GM19099 (cell line): Measurements from ENCODE around the gene LRRC25.

Source experiments
- POLR2A ChIP-seq: IDR thresholded peaks from 3 replicates; pipeline ENCODE4 v1.6.1; 2011; ENCODE audit warnings: low read depth; ENCODE audit not compliant: insufficient read length; ENCODE audit errors: extremely low read depth

The LRRC25 gene

DNA sequence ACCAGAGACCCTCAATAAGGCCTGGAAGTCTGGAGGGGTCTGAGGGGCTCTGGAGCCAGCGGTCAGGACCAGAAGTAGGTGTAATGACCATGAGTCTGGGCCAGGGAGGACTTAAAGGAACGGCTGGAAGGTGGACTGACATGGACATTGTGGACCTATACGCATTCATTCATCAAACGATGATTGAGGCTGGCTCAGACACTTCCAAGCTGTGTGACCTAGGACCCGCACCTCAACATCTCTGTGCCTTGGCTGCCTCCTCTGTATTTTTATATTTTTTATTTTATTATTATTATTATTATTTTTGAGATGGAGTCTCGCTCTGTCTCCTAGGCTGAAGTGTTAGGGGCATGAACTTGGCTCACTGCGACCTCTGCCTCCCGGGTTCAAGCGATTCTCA is 9.3 kb upstream of the LRRC25 start:
- no peak for TF ChIP-seq POLR2A

DNA sequence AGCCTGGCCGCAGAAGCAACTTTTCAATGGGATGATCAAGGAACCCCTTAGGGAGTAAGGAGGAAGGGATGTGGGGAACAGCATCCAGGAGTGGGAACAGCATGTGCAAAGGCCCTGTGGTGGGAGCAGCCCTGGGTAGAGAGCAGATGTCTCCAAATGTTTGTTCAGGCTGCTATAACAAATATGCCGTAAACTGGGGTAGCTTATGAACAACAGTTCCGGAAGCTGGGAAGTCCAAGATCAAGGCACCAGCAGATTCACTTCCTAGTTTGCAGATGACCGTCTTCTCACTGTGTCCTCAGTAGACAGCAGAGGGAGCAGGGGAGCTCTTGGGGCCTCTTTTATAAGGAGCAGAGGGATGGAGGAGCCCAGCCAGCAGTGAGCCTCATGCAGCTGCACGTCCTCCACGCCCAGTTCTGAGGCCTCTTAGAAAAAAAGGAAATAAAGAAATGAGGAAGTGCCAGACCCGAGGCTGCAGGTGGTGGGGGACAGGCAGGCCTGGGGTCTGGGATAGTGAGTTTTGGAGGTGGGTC is 4.2 kb upstream of the LRRC25 start:
- no peak for TF ChIP-seq POLR2A

DNA sequence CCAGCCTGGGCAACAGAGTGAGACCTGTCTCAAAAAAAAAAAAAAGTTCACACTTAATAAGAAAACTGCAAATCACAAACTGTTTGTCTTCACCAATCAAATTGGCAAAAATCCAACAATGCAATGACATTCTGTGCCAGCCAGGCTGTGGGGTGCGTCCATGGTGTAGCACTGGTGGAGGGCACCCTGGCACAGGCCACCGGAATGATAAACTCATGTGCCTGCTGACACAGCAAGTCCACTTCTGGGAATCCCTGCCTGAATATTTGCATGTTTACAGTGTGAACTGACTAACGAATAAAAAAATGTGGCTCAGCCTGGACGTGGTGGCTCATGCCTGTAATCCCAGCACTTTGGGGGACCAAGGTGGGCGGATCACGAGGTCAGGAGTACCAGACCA is 1.6 kb upstream of the LRRC25 start:
- no peak for TF ChIP-seq POLR2A

DNA sequence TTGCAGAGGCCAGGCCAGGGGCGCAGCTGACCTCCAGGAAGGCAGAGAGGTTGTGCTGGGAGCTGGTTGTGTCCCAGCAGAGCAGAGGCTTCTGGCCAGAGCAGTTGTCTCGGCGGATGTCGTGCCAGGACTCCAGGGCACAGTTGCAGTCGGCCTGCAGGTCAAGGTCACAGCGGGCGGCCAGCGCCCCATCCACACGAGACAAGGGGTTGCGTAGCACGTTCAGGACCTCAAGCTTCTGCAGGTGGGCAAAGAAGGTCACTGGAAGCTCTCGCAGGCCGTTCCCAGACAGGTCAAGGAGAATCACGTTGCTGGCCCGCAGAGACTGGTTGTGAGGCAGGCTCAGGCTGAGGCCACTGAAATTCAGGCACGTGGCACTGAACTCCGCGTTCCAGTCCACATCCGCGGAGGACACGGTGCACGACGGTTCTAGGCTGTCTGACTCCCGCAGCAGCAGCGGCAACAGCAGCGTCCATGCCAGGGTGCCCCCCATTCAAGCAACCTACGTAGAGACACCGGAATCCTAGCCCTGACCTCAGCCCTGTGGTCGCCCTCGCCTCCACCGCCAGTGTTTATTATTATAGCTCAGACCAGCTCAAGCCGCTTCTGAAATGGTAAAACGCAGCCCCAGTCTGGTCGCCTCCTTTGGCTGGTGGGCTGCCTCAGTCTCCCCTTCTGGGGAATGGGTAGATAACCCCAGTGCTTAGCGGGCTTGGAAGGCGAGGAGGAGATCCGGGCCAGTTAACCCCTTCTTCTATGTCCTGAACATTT is 766 bp downstream of the LRRC25 start:
- TF ChIP-seq POLR2A = no peak

DNA sequence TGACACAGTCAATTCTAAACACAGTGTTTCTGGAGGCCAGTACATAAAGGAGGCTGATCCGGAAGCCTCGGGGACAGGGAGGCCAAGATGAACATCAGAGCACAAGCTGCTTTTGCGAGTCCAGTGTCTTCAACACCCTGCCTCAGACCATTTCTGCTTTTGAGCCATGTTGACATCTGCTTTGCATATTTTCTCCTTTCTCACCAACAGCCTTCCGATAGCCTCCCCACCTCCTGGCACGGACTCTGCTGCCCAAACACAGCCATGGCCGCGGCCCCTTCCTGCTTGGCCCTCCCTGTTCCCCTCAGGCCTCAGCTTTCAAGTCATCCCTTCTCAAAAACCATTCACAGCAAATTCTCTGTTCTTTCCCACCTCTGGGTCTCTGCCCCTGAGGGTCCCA is 3.6 kb downstream of the LRRC25 start:
- TF ChIP-seq POLR2A = no peak

DNA sequence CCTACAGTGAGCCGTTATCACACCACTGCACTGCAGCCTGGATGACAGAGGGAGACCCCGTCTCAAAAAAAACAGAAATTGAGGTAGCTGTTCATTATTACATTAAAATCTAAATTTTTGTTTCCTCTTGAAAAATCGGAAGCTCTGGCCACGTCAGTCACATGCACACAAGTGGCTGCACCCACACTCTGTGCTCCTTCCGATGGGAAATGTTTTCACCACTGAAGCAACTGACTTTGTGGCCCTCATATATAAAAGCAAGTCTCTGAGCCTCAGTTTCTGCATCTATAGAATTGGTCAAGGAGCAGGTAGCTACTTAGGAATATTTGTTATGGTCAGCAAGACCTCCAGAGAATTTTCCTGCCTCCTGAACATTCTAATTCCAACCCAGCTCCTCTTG is 4.5 kb downstream of the LRRC25 start:
- TF ChIP-seq POLR2A = no peak

DNA sequence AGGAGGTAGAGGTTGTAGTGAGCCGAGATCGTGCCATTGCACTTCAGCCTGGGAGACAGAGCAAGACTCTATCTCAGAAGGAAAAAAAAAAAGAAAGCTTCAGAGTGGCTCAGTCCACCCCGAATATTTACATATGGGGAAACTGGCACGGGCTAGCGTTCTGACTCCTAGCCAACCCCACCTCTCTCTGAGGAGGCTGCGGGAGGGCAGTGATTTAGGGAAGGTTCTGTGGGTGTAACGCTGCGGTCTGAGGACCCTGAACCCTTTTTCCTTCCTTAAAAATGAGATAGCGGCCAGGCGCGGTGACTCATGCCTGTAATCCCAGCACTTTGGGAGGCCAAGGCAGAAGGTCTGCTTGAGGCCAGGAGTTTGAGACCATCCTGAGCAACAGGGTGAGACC is 5.0 kb downstream of the LRRC25 start:
- TF ChIP-seq POLR2A = no peak

DNA sequence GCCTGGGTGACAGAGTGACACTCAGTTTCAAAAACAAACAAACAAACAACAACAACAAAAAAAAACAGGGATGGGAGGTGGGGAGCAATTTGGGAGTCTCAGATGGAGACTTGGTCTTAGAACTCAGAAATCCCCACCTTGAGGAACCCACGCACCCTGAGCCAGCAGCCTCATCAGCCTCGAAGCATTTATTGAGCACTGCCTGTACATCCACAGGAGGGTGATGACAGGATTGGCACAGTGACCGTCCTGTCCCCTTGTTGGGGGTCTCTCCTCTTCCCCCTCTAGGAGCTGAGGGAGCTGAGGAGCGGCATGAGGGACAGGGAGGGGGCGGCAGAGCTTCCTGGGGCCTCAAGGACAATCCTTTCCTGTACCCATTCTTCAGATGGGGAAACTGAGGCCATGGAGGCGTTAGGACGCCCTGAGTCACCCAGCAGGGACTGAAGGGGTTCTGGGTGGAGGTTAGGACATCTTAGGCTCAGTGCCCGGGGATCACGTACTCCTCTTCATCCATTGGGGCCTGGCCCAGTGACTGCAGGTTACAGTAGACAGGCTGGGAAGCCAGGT is 5.8 kb downstream of the LRRC25 start:
- TF ChIP-seq POLR2A = no peak

DNA sequence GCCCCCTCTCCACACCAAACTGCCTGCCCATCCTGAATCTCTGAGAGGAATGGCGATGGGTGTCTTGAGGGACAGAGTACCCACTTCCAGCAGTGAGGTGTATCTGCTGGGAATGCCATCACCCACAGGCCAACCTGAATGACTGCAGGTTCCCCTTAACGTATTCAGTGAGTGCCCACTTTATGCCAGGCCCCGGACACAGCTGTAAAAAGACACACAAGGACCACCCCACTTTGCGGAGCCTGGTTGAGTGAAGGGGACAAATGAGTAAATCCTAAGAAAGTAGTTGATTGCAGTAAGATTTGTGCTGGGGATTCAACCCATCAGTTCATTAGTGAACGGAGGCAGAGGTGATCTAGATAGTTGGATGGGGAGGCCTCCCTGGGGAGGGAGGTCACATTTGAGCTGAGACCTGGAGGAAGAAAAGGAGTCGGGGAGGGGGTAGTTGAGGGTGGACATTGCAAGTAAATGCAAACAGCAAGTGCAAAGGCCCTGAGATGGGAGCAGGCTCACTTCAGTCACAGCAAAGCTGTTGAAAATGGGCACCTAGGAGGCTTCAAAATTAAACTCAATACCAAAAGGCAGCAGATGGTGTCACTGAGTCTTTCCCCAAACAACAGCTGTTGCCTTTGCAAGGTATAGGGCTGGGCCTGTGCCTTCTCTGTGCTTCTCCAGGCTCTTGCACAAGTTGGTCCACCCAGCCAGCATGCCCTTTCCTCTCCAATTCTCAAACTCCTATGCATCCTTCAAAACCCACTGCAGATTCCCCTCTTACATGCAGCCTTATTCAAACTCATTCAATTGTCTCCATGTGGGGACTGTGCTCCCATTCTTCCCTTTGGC is 7.1 kb downstream of the LRRC25 start:
- no peak for TF ChIP-seq POLR2A

DNA sequence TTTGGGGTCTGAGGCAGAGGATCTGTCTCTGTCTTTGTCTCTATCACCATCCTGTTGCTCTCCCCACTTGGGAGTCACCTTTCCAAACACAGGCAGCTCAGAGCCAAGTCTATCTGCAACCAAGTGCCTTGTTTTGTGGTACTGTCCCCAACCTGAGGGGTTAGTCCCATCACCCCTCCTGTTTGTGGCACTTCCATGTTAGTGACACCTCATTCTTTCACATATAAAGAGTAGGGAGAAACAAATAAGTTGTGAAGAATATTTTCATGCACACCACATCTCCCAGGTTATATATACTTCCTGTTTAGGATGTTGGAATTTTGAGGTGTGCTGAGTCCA is 7.7 kb downstream of the LRRC25 start:
- no peak for TF ChIP-seq POLR2A

DNA sequence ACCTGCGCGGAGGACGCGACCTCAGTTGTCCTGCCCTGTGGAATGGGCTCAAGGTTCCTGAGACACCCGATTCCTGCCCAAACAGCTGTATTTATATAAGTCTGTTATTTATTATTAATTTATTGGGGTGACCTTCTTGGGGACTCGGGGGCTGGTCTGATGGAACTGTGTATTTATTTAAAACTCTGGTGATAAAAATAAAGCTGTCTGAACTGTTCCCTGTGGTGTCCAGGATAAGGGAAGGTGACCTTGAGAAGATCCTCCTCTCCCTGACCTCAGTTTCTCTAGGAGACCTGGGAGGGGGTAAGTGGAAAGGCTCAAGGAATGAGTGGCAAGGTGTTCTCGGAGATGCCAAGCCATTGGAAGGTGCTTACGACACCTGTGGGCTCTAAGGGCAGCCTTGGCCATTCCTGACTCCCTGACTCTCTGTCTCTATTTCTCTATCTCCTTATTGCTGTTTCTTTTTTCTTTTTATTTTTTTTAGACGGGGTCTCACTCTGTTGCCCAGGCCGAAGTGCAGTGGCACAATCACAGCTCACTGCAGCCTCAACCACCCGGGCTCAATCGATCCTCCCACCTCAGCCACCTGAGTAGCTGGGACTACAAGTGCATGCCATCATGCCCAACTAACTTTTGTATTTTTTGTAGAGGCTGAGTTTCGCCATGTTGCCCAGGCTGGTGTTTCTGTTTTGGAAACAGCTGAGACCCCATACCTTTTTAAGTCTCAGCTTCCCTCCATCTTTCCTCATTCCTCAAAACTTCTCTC is 8.3 kb downstream of the LRRC25 start:
- no peak for TF ChIP-seq POLR2A

DNA sequence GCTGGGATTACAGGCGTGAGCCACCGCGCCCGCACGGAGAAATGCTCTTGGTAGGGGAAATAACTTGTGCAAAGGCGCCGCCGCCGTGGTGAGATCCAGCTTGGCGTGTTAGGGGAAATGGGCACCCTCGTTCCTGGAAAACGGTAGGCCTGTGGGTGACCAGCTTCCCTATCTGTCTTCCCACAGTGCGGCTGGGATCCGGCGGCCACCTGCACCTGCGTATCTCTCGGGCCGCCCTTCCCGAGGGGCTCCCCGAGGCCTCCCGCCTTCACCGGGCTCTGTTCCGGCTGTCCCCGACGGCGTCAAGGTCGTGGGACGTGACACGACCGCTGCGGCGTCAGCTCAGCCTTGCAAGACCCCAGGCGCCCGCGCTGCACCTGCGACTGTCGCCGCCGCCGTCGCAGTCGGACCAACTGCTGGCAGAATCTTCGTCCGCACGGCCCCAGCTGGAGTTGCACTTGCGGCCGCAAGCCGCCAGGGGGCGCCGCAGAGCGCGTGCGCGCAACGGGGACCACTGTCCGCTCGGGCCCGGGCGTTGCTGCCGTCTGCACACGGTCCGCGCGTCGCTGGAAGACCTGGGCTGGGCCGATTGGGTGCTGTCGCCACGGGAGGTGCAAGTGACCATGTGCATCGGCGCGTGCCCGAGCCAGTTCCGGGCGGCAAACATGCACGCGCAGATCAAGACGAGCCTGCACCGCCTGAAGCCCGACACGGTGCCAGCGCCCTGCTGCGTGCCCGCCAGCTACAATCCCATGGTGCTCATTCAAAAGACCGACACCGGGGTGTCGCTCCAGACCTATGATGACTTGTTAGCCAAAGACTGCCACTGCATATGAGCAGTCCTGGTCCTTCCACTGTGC is 9.1 kb downstream of the LRRC25 start:
- peak; percentile 71 for TF ChIP-seq POLR2A

DNA sequence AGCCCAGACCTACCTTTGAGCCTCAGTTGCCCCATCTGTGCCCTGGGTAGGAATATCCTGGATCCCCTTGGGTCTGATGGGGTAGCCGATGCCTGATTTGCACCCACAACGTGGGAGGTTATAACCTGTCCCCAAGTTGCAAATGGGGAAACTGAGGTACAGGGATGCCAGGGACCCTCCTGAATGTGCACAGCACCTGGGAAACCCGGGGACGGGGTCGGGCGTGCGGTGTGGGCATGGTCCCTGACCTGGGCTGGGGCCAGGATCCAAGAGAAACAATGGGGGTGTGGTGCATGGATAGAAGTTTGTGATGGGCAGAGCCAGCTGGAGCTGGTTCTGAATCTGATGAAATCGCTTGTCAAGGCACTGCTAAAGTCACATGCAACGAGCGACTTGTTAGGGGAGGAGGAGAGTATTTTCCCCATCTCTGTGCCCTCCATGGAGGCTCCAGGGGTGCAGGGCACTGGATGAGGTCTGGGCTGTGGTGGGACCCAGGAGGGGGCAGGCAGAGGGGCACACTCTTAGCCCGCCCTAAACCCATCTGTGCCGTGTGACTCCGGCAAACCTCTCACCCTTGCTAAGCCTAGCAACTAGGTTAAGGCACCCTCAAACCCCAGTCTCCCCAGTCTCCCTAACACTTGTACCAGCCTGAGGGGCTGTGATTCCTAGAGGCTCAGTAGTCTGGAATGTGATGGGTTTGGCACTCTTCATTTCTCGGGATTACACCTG is 10.7 kb downstream of the LRRC25 start:
- TF ChIP-seq POLR2A = no peak
